Left forelimb (tissue), 1 donor: ENCODE results near the gene CBFA2T3.

ENCODE experiments used
- DNase-seq: peaks from one replicate; pipeline ENCODE4 v3.0.0-alpha.2; 2018; ENCODE audit warnings: low spot score

Gene CBFA2T3

GRCh38 chr16:88875703-88876234 is 101.2 kb downstream of the CBFA2T3 start:
- no peak for DNase-seq

GRCh38 chr16:88874938-88875599 is 101.9 kb downstream of the CBFA2T3 start:
- no peak for DNase-seq

- DNase-seq: no peak
Observed at GRCh38 chr16:88872650-88873331, 104.2 kb downstream of the CBFA2T3 start.

- DNase-seq: no peak
Observed at GRCh38 chr16:88871730-88872416, 105.1 kb downstream of the CBFA2T3 start.

GRCh38 chr16:88871349-88871702 is 105.7 kb downstream of the CBFA2T3 start:
- DNase-seq: no peak

GRCh38 chr16:88870608-88871348 is 106.2 kb downstream of the CBFA2T3 start:
- DNase-seq: no peak

GRCh38 chr16:88869673-88869980 is 107.4 kb downstream of the CBFA2T3 start:
- no peak for DNase-seq

- no peak for DNase-seq
Observed at GRCh38 chr16:88868974-88869672, 107.9 kb downstream of the CBFA2T3 start.

- DNase-seq: no peak
Observed at GRCh38 chr16:88867581-88868246, 109.3 kb downstream of the CBFA2T3 start.

- no peak for DNase-seq
Observed at GRCh38 chr16:88866151-88866920, 110.7 kb downstream of the CBFA2T3 start, which contains the start of gene PABPN1L. Gene PABPN1L, minus strand, starts transcription at chr16:88866660. Its CDS starts 54 bp downstream, at chr16:88866606.

GRCh38 chr16:88865742-88866141 is 111.3 kb downstream of the CBFA2T3 start:
- no peak for DNase-seq

GRCh38 chr16:88865310-88865709 is 111.7 kb downstream of the CBFA2T3 start:
- no peak for DNase-seq

- DNase-seq: no peak
Observed at GRCh38 chr16:88864521-88864920, 112.5 kb downstream of the CBFA2T3 start.

GRCh38 chr16:88864099-88864498 is 112.9 kb downstream of the CBFA2T3 start:
- no peak for DNase-seq

- no peak for DNase-seq
Observed at GRCh38 chr16:88863426-88863825, 113.6 kb downstream of the CBFA2T3 start.

GRCh38 chr16:88862968-88863367 is 114.0 kb downstream of the CBFA2T3 start:
- no peak for DNase-seq

- no peak for DNase-seq
Observed at GRCh38 chr16:88861359-88861758, 115.6 kb downstream of the CBFA2T3 start.

- DNase-seq: no peak
Observed at GRCh38 chr16:88859381-88860091, 117.5 kb downstream of the CBFA2T3 start.

- DNase-seq: no peak
Observed at GRCh38 chr16:88857728-88858339, 119.2 kb downstream of the CBFA2T3 start.
